GM12878 (cell line): ENCODE results near the gene CD58. TPM values are rescaled to one million over a fixed set of nuclear protein-coding genes. Genes with fewer than 3 reads are reported as not detected.
A peak's percentile ranks its signal among the peaks of the same experiment; 100 is the strongest.

Experiments
- BHLHE40 ChIP-seq, 2 experiments: fragments of 450-650 bp in 1 of 2; IDR thresholded peaks; 2 replicates each; pipeline ENCODE4 v1.6.1; 2011 to 2017; ENCODE audit warnings: low read depth in 2 of 2, borderline replicate concordance in 1 of 2, improper control_type of control experiment in 1 of 2, low read length in 1 of 2, mild to moderate bottlenecking in 1 of 2
- CBFB ChIP-seq: IDR thresholded peaks from 2 replicates; pipeline ENCODE4 v1.6.1; 2016; ENCODE audit warnings: antibody characterized with exemption, low read depth
- CHD1 ChIP-seq: IDR thresholded peaks from 2 replicates; pipeline ENCODE4 v1.6.1; 2012; ENCODE audit warnings: low read depth, low read length, improper control_type of control experiment
- CHD2 ChIP-seq: IDR thresholded peaks from 2 replicates; pipeline ENCODE4 v1.6.1; 2011; ENCODE audit warnings: low read depth, low read length, improper control_type of control experiment, borderline replicate concordance
- CUX1 ChIP-seq: IDR thresholded peaks from 2 replicates; pipeline ENCODE4 v1.6.1; 2012; ENCODE audit warnings: improper control_type of control experiment, low read depth, low read length; ENCODE audit not compliant: insufficient replicate concordance
- HSF1 ChIP-seq: fragments of 150-350 bp; IDR thresholded peaks from 2 replicates; pipeline ENCODE4 v1.6.1; 2014; ENCODE audit warnings: mild to moderate bottlenecking, low read depth, low read length
- IKZF1 ChIP-seq: fragments of 450-650 bp; conservative IDR thresholded peaks from 2 replicates; pipeline ENCODE4 v1.6.1; 2017; ENCODE audit warnings: antibody characterized with exemption, mild to moderate bottlenecking
- KDM1A ChIP-seq: fragments of 200-600 bp; sonication (generic); IDR thresholded peaks from 2 replicates; pipeline ENCODE4 v1.6.1; 2016; ENCODE audit warnings: borderline replicate concordance
- MXI1 ChIP-seq: fragments of 150-350 bp; IDR thresholded peaks from 2 replicates; pipeline ENCODE4 v1.6.1; 2011; ENCODE audit warnings: low read depth, mild to moderate bottlenecking, inconsistent platforms, low read length, improper control_type of control experiment
- MYB ChIP-seq: fragments of 150-350 bp; IDR thresholded peaks from 2 replicates; pipeline ENCODE4 v1.6.1; 2014; ENCODE audit warnings: mild to moderate bottlenecking, low read depth, low read length, borderline replicate concordance
- NFIC ChIP-seq: IDR thresholded peaks from 2 replicates; pipeline ENCODE4 v1.6.1; 2012; ENCODE audit warnings: low read depth, mild to moderate bottlenecking, inconsistent platforms, low read length, moderate library complexity
- PML ChIP-seq: IDR thresholded peaks from 2 replicates; pipeline ENCODE4 v1.6.1; 2012; ENCODE audit warnings: low read length, inconsistent platforms
- POU2F2 ChIP-seq: IDR thresholded peaks from 3 replicates; pipeline ENCODE4 v1.6.1; 2011; ENCODE audit warnings: low read depth, mild to moderate bottlenecking, low read length, borderline replicate concordance
- RAD21 ChIP-seq: IDR thresholded peaks from 2 replicates; pipeline ENCODE4 v1.6.1; 2011; ENCODE audit warnings: mild to moderate bottlenecking, low read depth, low read length, moderate library complexity; ENCODE audit not compliant: insufficient read depth
- RELB ChIP-seq: fragments of 450-650 bp; IDR thresholded peaks from 2 replicates; pipeline ENCODE4 v1.6.1; 2017; ENCODE audit warnings: low read depth, mild to moderate bottlenecking, moderate library complexity
- REST ChIP-seq: IDR thresholded peaks from 2 replicates; pipeline ENCODE4 v1.6.1; 2012; ENCODE audit warnings: mild to moderate bottlenecking, low read depth, low read length
- SUZ12 ChIP-seq: fragments of 200-600 bp; sonication (generic); IDR thresholded peaks from one replicate; pipeline ENCODE4 v1.6.1; 2018; ENCODE audit warnings: antibody characterized with exemption, mild to moderate bottlenecking; ENCODE audit not compliant: unreplicated experiment
- TARDBP ChIP-seq: IDR thresholded peaks from 2 replicates; pipeline ENCODE4 v1.6.1; 2016; ENCODE audit warnings: borderline replicate concordance
- polyA plus RNA-seq, 11 experiments: library from polyadenylated mRNA; depleted of rRNA in 4 of 11; unstranded in 6 of 11; stranded (reverse) in 5 of 11; fragments of >200 nt; fragmentation: Nextera tagmentation in 4 of 11; fragmentation: Illumina TruSeq in 1 of 11; extraction: Ambion mirVana in 4 of 11; extraction: Trizol in 1 of 11; gene quantifications; 1 replicate in 1 of 11; 2 replicates in 10 of 11; pipeline versions ENCODE4 v1.2.1 to v1.2.3, GENCODE V29; 2011 to 2016; ENCODE audit warnings: inconsistent platforms in 2 of 11, missing spikeins in 2 of 11, low read depth in 1 of 11
- total RNA-seq, 4 experiments: library from RNA; depleted of rRNA in 3 of 4; stranded (reverse); fragments of >200 nt in 3 of 4; fragmentation: Illumina TruSeq in 1 of 4; extraction: Trizol in 1 of 4; gene quantifications; 2 replicates each; pipeline versions ENCODE4 v1.2.1 to v1.2.3, GENCODE V29; 2013 to 2021

Gene CD58
- total and polyA plus RNA-seq, 10 of the 15 experiments (the other 5 are each of a cell fraction or from before 2014, with no cell fraction given), result 70.4 to 252 (median 129) TPM

GRCh38 chr1:116569776-116570357, 959 bp downstream of the CD58 start (continued):
- 0 out of 2 replicates have a peak, but pooled peaks have one; percentile 16 for TF ChIP-seq MXI1
- peak; percentile 57; the same call in 1 of the 2 replicates for TF ChIP-seq PML
- TF ChIP-seq KDM1A, result no peak
- peak; percentile 31 to 47; a peak in 1 of 4 replicates for TF ChIP-seq BHLHE40 (IDR thresholded peaks at IDR 0.05; ENCODE audit: borderline replicate concordance in 1 of 2, low read depth in 2 of 2, low read length in 1 of 2)
- TF ChIP-seq NFIC, result no peak; the same call in 1 of the 2 replicates
- TF ChIP-seq CHD2, result 0 out of 2 replicates have a peak, but pooled peaks have one; percentile 20
- TF ChIP-seq HSF1, result no peak
- no peak for TF ChIP-seq REST
- no peak for TF ChIP-seq TARDBP
- peak; percentile 40; the same call in 1 of the 2 replicates for TF ChIP-seq RELB
- no peak for TF ChIP-seq SUZ12
- no peak for TF ChIP-seq MYB
- no peak for TF ChIP-seq RAD21
- no peak for TF ChIP-seq CBFB
- no peak for TF ChIP-seq CUX1
- TF ChIP-seq POU2F2, result peak; percentile 49; the same call in 2 of the 3 replicates
- TF ChIP-seq CHD1, result no peak
- TF ChIP-seq IKZF1, result no peak
